Daoy (cell line): Measurements from ENCODE around the gene GOLGA5. TPM values are rescaled to one million over a fixed set of nuclear protein-coding genes. Genes with fewer than 3 reads are reported as not detected.
"Not testable (repeated sequence)": the region's sequence is repeated elsewhere in the genome, so short reads cannot be mapped to it uniquely, and the experiment has no call there.

Experiments used
- DNase-seq: peaks from one replicate; pipeline ENCODE4 v3.0.0-alpha.2; 2015; ENCODE audit warnings: low read depth
- total RNA-seq: library from RNA; depleted of rRNA; stranded (reverse); fragments of >200 nt; shearing (Covaris generic); gene quantifications from 2 replicates; pipeline ENCODE4 v1.2.3, GENCODE V29; 2014; rRNA removed

The GOLGA5 gene
- total RNA-seq: 35.5 and 42.6 TPM in 2 replicates

- DNase-seq: peak; percentile 100
Measured at GRCh38 chr14:92793709-92794546, at the start of gene GOLGA5. GOLGA5 (plus strand) TSS chr14:92794305; CDS start chr14:92797438, 3,133 bp downstream.

- DNase-seq: peak; percentile 21
Measured at GRCh38 chr14:92747701-92748258, 46.3 kb upstream of the GOLGA5 start.

- peak; percentile 98 for DNase-seq
Measured at GRCh38 chr14:92748259-92749016, 45.7 kb upstream of the GOLGA5 start, which contains the start of gene LGMN. LGMN (minus strand) TSS chr14:92748627; CDS start chr14:92732786, 15,841 bp downstream.

- DNase-seq: not testable (repeated sequence)
Measured at GRCh38 chr14:92750222-92750728, 43.8 kb upstream of the GOLGA5 start.

GRCh38 chr14:92750994-92751400 lies 43.1 kb upstream of the GOLGA5 start:
- DNase-seq: no peak

- no peak for DNase-seq
Measured at GRCh38 chr14:92751819-92752218, 42.3 kb upstream of the GOLGA5 start.

- DNase-seq: no peak
Measured at GRCh38 chr14:92753250-92753649, 40.9 kb upstream of the GOLGA5 start.

GRCh38 chr14:92754966-92755365 lies 39.1 kb upstream of the GOLGA5 start:
- no peak for DNase-seq

GRCh38 chr14:92755495-92755894 lies 38.6 kb upstream of the GOLGA5 start:
- no peak for DNase-seq

- DNase-seq: no peak
Measured at GRCh38 chr14:92756446-92756845, 37.7 kb upstream of the GOLGA5 start.

- DNase-seq: peak; percentile 79
Measured at GRCh38 chr14:92759300-92759678, 34.8 kb upstream of the GOLGA5 start.

- no peak for DNase-seq
Measured at GRCh38 chr14:92759679-92760523, 34.2 kb upstream of the GOLGA5 start.

- peak; percentile 58 for DNase-seq
Measured at GRCh38 chr14:92760524-92760805, 33.6 kb upstream of the GOLGA5 start.

- DNase-seq: not testable (repeated sequence)
Measured at GRCh38 chr14:92763666-92764631, 30.2 kb upstream of the GOLGA5 start.

GRCh38 chr14:92768236-92768635 lies 25.9 kb upstream of the GOLGA5 start:
- not testable (repeated sequence) for DNase-seq

- DNase-seq: no peak
Measured at GRCh38 chr14:92768795-92769194, 25.3 kb upstream of the GOLGA5 start.

GRCh38 chr14:92770484-92770883 lies 23.6 kb upstream of the GOLGA5 start:
- no peak for DNase-seq

- DNase-seq: no peak
Measured at GRCh38 chr14:92774572-92774971, 19.5 kb upstream of the GOLGA5 start.

GRCh38 chr14:92775292-92775691 lies 18.8 kb upstream of the GOLGA5 start:
- not testable (repeated sequence) for DNase-seq

GRCh38 chr14:92778868-92779565 lies 15.1 kb upstream of the GOLGA5 start:
- peak; percentile 33 for DNase-seq
